Fibroblast of lung (primary cell): ENCODE data around the gene TUBGCP2. TPM values are rescaled to one million over a fixed set of nuclear protein-coding genes. Genes with fewer than 3 reads are reported as not detected.

Experiments used
- DNase-seq, 2 donors: peaks; one replicate each; pipeline versions ENCODE4 v3.0.0 to v3.0.0-alpha.2; 2010; ENCODE audit warnings: low read depth in 2 of 2
- H2AFZ ChIP-seq: 2 replicates; pipeline ENCODE4 v1.5.1; 2012; ENCODE audit warnings: low read length, control low read depth, inconsistent platforms
- H3K27ac ChIP-seq: 2 replicates; pipeline ENCODE4 v1.5.1; 2011; ENCODE audit warnings: low read length, control low read depth; ENCODE audit not compliant: insufficient read depth
- H3K27me3 ChIP-seq: 2 replicates; pipeline ENCODE4 v1.5.1; 2011; ENCODE audit warnings: mild to moderate bottlenecking, low read length; ENCODE audit not compliant: control insufficient read depth, insufficient read depth
- H3K36me3 ChIP-seq: 2 replicates; pipeline ENCODE4 v1.5.1; 2011; ENCODE audit warnings: low read length; ENCODE audit not compliant: control insufficient read depth, insufficient read depth
- H3K4me1 ChIP-seq: 2 replicates; pipeline ENCODE4 v1.5.1; 2011; ENCODE audit warnings: low read length; ENCODE audit not compliant: control insufficient read depth, insufficient read depth; ENCODE audit errors: extremely low read depth
- H3K4me2 ChIP-seq: 2 replicates; pipeline ENCODE4 v1.5.1; 2011; ENCODE audit warnings: low read length, control low read depth; ENCODE audit not compliant: insufficient read depth; ENCODE audit errors: extremely low read depth
- H3K4me3 ChIP-seq, 4 experiments: fragments of 200-600 bp in 1 of 4; sonication (generic) in 1 of 4; replicated peaks in 1 of 4; 2 replicates each; pipeline ENCODE4 v1.5.1; 2011 to 2016; ENCODE audit warnings: low read length in 4 of 4, low read depth in 3 of 4, mild to moderate bottlenecking in 3 of 4, control low read depth in 2 of 4, inconsistent platforms in 1 of 4, mixed read lengths in 1 of 4; ENCODE audit not compliant: insufficient read depth in 1 of 4; ENCODE audit errors: control extremely low read depth in 1 of 4
- H3K79me2 ChIP-seq: 2 replicates; pipeline ENCODE4 v1.5.1; 2012; ENCODE audit warnings: mild to moderate bottlenecking, low read length, inconsistent platforms; ENCODE audit not compliant: control insufficient read depth, insufficient read depth
- H3K9ac ChIP-seq: 2 replicates; pipeline ENCODE4 v1.5.1; 2011; ENCODE audit warnings: mild to moderate bottlenecking, low read length, control low read depth; ENCODE audit not compliant: insufficient read depth
- H3K9me3 ChIP-seq: 2 replicates; pipeline ENCODE4 v1.5.1; 2012; ENCODE audit warnings: low read depth, low read length; ENCODE audit not compliant: control insufficient read depth, insufficient read depth
- H4K20me1 ChIP-seq: 2 replicates; pipeline ENCODE4 v1.5.1; 2011; ENCODE audit warnings: low read length; ENCODE audit not compliant: control insufficient read depth, insufficient read depth; ENCODE audit errors: extremely low read depth
- EZH2 ChIP-seq: IDR thresholded peaks from 2 replicates; pipeline ENCODE4 v1.5.1; 2012; ENCODE audit warnings: low read length, control low read depth, mild to moderate bottlenecking; ENCODE audit errors: missing control alignments
- polyA plus RNA-seq, 2 donors: library from polyadenylated mRNA; depleted of rRNA in 1 of 2; stranded (reverse) in 1 of 2; unstranded in 1 of 2; fragments of >200 nt; gene quantifications; 2 replicates each; pipeline ENCODE4 v1.2.1, GENCODE V29; 2011 to 2012; ENCODE audit warnings: missing spikeins in 1 of 2
- total RNA-seq: library from RNA; depleted of rRNA; stranded (reverse); fragments of >200 nt; gene quantifications from 2 replicates; pipeline ENCODE4 v1.2.1, GENCODE V29; 2014
- TF ChIP-seq, protein P1 (sequence below), 2 donors: IDR thresholded peaks in 1 of 2; conservative IDR thresholded peaks in 1 of 2; 1 replicate in 1 of 2; 2 replicates in 1 of 2; pipeline ENCODE4 v1.5.1; 2011 to 2012; ENCODE audit warnings: low read length in 2 of 2, control low read depth in 1 of 2, inconsistent platforms in 1 of 2, low read depth in 1 of 2, mild to moderate bottlenecking in 1 of 2

Gene TUBGCP2
- total and polyA plus RNA-seq, 2 donors (not counting 1 experiment from before 2014, with no cell fraction given): 31.0 to 60.8 TPM

DNA sequence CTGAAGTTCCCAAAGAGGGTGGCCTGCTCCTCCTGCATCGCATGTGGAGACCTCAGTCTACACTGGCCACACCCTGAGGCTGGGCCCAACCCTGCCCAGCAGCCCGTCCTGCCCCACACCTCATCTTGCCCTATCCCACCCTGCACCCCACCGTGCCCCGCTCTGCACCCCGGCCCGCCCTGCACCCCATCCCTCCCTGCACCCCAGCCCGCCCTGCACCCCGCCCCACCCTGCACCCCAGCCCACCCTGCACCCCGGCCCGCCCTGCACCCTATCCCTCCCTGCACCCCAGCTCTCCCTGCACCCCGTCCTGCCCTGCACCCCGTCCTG is 56.5 kb downstream of the TUBGCP2 start:
- Histone ChIP-seq H3K9me3 (no peaks in the 10 kb centered on the region), H3K4me2 (no peak overlapping the region), H3K36me3 (no peaks in the 10 kb centered on the region), H3K27me3 (no peaks in the 10 kb centered on the region), H3K79me2 (no peaks in the 10 kb centered on the region), H3K4me1 (no peaks in the 10 kb centered on the region), H3K4me3 (no peak overlapping the region), H3K9ac (no peak overlapping the region), H3K27ac (no peak overlapping the region), H2AFZ (no peak overlapping the region), H4K20me1 (no peaks in the 10 kb centered on the region)
- TF ChIP-seq, protein P1, sequence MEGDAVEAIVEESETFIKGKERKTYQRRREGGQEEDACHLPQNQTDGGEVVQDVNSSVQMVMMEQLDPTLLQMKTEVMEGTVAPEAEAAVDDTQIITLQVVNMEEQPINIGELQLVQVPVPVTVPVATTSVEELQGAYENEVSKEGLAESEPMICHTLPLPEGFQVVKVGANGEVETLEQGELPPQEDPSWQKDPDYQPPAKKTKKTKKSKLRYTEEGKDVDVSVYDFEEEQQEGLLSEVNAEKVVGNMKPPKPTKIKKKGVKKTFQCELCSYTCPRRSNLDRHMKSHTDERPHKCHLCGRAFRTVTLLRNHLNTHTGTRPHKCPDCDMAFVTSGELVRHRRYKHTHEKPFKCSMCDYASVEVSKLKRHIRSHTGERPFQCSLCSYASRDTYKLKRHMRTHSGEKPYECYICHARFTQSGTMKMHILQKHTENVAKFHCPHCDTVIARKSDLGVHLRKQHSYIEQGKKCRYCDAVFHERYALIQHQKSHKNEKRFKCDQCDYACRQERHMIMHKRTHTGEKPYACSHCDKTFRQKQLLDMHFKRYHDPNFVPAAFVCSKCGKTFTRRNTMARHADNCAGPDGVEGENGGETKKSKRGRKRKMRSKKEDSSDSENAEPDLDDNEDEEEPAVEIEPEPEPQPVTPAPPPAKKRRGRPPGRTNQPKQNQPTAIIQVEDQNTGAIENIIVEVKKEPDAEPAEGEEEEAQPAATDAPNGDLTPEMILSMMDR (conservative IDR thresholded peaks at IDR 0.05 in 1 of 2, IDR thresholded peaks at IDR 0.05 in 1 of 2; ENCODE audit: low read depth in 1 of 2, low read length in 2 of 2): no peak
- no peak for TF ChIP-seq EZH2
- DNase-seq: no peak

DNA sequence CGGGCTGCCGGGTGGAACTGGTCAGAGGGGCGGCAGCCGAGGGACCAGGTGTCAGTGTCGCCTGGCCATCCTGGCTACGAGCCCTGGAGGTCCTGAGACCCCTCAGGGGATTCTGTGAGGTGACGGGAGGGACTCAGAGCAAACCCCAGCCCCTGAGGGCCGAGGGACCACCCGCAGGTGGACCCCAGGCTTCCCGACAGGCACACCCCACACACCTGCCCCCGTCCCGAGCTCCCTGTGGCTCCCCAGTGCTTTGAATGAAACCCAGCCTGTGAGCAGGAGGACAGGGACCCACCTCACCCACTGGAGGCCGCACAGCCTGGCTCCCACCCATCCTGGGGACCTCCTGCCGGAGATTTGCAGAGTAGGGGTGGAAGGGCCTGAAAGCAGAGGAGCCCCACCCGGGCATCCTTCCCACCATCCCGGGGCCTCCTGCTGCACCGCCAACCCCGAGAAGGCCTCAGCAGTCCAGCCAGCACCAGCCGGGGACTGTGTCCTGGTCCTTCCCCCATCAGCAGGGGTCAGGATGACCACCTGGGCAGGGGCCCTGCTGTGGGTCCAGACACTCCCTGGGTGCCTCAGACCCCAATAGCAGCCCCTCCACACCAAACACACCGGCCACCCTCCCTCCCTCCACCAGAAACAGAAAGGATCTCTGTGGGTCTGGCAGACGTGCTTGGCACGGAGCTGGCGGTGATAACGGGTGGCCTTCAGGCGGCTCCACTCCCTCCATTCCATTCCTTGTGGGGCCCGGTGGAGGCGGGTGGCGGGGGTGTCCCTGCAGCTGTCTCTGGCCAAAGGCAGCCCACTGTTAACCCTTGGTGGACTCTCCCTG is 57.1 kb downstream of the TUBGCP2 start:
- DNase-seq: no peak
- Histone ChIP-seq H3K4me1 (no peaks in the 10 kb centered on the region), H3K9me3 (no peaks in the 10 kb centered on the region), H3K4me3 (no peak overlapping the region), H3K27me3 (no peaks in the 10 kb centered on the region), H4K20me1 (no peaks in the 10 kb centered on the region), H2AFZ (no peak overlapping the region), H3K9ac (no peak overlapping the region), H3K4me2 (no peak overlapping the region), H3K27ac (no peak overlapping the region), H3K79me2 (no peaks in the 10 kb centered on the region), H3K36me3 (no peaks in the 10 kb centered on the region)
- no peak for TF ChIP-seq EZH2
- TF ChIP-seq, protein P1 (conservative IDR thresholded peaks at IDR 0.05 in 1 of 2, IDR thresholded peaks at IDR 0.05 in 1 of 2; ENCODE audit: low read depth in 1 of 2, low read length in 2 of 2): no peak

DNA sequence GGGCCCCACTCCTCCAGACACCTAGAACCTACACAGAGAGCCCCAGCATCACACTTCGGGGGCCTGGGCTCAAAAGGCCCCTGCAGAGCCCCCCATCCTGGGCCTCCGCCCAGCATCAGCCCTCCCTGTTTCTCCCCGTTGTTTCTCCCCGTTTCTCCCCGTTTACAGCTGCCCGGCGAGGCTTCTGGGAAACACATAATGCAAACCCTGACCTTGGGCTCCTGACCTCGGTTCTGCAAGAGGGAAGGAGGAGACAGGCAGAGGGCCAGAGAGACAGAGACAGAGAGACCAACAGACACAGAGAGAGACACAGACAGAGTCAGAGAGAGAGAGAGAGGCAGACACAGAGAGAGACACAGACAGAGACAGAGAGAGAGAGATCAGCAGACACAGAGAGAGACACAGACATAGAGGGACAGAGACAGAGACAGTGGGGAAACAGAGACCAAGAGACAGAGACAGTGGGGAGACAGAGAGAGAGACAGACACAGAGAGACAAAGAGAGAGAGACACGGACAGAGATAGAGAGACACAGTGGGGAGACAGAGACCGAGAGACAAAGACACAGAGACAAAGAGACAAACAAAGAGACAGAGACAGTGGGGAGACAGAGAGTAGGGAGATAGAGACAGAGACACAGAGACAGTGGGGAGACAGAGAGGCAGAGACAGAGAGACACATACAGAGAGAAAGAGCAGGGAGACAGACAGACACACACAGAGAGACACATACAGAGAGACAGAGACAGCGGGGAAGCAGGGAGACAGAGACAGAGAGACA is 58.5 kb downstream of the TUBGCP2 start:
- TF ChIP-seq, protein P1 (conservative IDR thresholded peaks at IDR 0.05 in 1 of 2, IDR thresholded peaks at IDR 0.05 in 1 of 2; ENCODE audit: low read depth in 1 of 2, low read length in 2 of 2): no peak
- no peak for TF ChIP-seq EZH2
- no peaks in the 10 kb centered on the region for H3K79me2 ChIP-seq

More for the DNA sequence above, 58.5 kb downstream of the TUBGCP2 start:
- H3K4me1 ChIP-seq: no peaks in the 10 kb centered on the region
- no peaks in the 10 kb centered on the region for H3K27me3 ChIP-seq
- no peak overlapping the region for H3K4me3 ChIP-seq
- no peaks in the 10 kb centered on the region for H4K20me1 ChIP-seq
- peak in 1 of 2 donors; percentile 44 for DNase-seq
- H2AFZ ChIP-seq: no peak overlapping the region
- no peak overlapping the region for H3K27ac ChIP-seq
- no peak overlapping the region for H3K4me2 ChIP-seq
- H3K9me3 ChIP-seq: no peaks in the 10 kb centered on the region
- H3K36me3 ChIP-seq: no peaks in the 10 kb centered on the region
- H3K9ac ChIP-seq: no peak overlapping the region
